Stimulated activated CD4-positive, alpha-beta T cell treated with anti-CD3 and anti-CD28 coated beads, Interleukin-1b, Interleukin-23, amount 100 ng/mL, for 4 hours (primary cell): Measurements from ENCODE around the gene KRT72.

Experiments used
- DNase-seq, 2 donors: peaks; one replicate each; pipeline ENCODE4 v3.0.0-alpha.2; 2020; ENCODE audit warnings: low read depth in 2 of 2

Gene KRT72

GRCh38 chr12:52541709-52542108 is 59.6 kb downstream of the KRT72 start:
- no peak for DNase-seq

DNA sequence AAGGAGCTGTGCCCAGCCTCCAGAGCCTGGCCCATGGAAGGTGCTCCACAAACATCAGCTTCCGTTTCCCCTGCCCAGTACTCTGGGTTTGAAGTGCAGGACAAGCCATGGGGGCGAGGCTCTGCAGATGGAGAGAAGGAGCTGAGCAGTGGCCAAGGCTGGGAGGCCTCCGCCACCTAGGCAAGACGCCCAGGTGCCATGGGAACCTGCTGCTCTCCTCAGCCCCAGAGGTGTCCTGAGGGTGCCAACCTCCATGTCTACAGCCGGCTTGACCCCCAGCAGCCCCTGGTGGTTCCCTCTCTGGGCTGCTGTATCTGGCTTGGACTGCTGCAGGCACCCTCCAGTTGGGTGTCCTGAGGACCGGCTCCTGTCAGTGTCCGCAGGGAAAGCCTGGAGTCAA is 60.7 kb downstream of the KRT72 start:
- no peak for DNase-seq

DNA sequence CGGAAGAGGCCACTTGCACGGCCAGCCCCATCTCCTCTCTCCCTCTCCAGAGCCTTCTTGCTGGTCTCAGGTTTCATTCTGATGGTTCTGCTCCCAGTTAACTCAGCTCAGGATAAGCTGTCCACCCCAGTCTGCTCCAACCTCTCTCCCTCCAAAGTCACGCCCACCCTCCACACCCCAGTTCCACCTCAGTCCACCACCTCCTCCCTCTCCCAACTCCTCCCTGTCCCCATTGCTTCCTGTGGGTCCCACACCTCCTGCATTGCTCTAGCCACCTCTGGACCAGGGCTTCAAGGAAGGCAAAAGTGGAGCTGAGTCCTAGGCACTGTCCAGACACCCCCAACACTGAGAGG is 61.5 kb downstream of the KRT72 start:
- no peak for DNase-seq

DNA sequence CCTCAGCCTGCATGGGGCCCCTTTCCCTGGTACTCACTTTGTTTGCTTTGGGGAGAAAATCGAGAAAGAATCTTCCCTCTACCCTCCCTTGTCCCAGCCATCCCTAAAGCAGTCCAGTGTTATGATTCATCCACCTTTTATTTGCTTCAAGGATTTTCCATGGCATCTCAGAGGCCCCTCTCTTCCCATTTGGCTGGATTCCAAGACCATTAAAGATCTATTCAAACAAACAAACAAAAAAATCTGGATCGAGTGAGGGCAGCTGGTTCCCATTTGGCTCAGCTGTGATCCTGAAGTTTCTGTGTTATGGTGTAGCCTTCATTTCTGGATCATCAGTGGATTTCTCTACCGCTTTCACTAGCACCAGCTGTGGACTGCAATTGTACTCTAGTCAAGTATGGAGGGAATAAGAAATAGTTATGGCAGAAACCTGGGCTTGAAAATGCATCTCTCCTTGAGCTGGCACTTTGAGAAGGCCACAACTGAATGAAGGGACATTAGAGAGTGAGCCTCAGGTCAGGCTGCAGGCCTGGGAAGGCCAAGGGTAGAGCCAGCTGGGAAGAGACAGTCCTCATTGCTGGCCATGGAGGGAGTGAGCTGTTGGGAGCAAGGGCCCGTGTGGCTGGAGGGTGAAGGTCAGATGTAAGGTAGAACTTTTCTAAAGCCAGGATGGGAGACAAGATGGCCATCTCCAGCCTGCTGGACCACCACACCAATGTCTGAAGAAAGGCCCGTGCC is 62.0 kb downstream of the KRT72 start:
- no peak for DNase-seq

DNA sequence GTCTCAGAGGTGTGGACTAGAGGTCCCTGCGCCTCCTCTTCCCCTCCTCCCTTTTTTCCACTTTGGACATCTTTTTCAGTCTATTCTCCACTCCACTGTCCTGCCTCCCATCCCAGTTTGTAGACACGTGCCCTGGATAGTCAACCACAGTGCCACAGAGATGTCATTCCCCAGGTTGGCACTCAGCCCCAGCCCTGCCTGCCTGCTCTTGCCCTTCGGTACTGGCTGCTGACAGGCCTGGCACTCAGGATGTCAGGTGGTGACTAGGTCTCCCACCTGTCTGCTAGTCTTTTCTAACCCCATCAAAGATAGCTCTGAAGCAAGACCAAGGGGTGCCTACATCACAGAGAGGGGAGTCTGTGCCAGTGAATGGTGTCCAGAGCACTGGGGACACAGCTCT is 64.2 kb downstream of the KRT72 start:
- no peak for DNase-seq
